ENCODE results near the gene VARS2.

DNA sequence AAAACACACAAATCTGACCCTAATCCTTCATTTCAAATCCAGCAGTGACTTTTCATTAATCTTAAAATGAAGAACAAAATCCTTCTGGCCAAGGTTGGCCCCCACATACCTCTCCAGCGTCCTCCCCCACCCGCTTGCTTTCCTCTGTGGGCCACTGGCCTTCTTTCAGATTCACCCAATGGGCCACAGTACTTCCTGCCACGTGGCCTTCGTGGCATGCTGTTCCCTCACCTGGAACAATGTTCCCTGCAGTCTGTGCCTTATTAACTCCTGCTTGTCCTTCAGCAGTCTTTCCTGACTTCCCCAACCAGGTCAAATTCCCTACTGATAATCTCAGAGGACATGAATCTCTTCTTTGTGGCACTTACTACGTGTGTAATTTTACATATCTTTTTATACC lies 11.3 kb upstream of the VARS2 start:
- TF ChIP-seq, protein P1, sequence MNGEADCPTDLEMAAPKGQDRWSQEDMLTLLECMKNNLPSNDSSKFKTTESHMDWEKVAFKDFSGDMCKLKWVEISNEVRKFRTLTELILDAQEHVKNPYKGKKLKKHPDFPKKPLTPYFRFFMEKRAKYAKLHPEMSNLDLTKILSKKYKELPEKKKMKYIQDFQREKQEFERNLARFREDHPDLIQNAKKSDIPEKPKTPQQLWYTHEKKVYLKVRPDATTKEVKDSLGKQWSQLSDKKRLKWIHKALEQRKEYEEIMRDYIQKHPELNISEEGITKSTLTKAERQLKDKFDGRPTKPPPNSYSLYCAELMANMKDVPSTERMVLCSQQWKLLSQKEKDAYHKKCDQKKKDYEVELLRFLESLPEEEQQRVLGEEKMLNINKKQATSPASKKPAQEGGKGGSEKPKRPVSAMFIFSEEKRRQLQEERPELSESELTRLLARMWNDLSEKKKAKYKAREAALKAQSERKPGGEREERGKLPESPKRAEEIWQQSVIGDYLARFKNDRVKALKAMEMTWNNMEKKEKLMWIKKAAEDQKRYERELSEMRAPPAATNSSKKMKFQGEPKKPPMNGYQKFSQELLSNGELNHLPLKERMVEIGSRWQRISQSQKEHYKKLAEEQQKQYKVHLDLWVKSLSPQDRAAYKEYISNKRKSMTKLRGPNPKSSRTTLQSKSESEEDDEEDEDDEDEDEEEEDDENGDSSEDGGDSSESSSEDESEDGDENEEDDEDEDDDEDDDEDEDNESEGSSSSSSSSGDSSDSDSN (IDR thresholded peaks at IDR 0.05; ENCODE audit: borderline replicate concordance in 1 of 2, low read depth in 2 of 2, low read length in 2 of 2): no peak
- TF ChIP-seq, protein P2, sequence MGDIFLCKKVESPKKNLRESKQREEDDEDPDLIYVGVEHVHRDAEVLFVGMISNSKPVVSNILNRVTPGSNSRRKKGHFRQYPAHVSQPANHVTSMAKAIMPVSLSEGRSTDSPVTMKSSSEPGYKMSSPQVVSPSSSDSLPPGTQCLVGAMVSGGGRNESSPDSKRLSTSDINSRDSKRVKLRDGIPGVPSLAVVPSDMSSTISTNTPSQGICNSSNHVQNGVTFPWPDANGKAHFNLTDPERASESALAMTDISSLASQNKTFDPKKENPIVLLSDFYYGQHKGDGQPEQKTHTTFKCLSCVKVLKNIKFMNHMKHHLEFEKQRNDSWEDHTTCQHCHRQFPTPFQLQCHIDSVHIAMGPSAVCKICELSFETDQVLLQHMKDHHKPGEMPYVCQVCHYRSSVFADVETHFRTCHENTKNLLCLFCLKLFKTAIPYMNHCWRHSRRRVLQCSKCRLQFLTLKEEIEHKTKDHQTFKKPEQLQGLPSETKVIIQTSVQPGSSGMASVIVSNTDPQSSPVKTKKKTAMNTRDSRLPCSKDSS (IDR thresholded peaks at IDR 0.05; ENCODE audit: low read depth, partially characterized antibody): no peak
- no peak for TF ChIP-seq MEF2A (IDR thresholded peaks at IDR 0.05; ENCODE audit: control insufficient read depth, low read depth, low read length)

Data from K562 (cell line).